GM12872 (cell line): ENCODE measurements around the gene KRT1.

Experiments used
- CTCF ChIP-seq: IDR thresholded peaks from 3 replicates; pipeline ENCODE4 v1.5.1; 2011; ENCODE audit warnings: low read depth, mild to moderate bottlenecking, low read length, moderate library complexity; ENCODE audit not compliant: insufficient read depth

KRT1 gene

DNA sequence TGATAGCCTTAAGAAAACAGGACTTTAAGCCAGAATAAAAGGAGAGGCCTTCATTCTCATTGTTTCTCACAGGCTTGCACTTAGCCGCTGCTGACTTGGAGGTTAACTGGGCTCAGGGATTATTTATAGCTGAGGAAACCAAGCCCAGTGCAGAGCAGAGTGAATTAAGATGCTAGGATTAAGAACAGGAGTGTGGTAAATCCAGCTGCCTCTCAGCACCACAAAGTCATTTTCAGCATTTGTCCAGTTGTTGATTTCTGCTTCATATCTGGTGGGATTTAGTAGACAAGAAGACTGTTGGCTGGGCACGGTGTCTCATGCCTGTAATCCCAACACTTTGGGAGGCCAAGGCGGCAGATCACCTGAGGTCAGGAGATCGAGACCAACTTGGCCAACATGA is 47.6 kb downstream of the KRT1 start:
- TF ChIP-seq CTCF = no peak

GRCh38 chr12:52631676-52632459 is 48.3 kb downstream of the KRT1 start:
- no peak for TF ChIP-seq CTCF

- no peak for TF ChIP-seq CTCF
These were observed 48.9 kb downstream of the KRT1 start for GRCh38 chr12:52631264-52631663.

DNA sequence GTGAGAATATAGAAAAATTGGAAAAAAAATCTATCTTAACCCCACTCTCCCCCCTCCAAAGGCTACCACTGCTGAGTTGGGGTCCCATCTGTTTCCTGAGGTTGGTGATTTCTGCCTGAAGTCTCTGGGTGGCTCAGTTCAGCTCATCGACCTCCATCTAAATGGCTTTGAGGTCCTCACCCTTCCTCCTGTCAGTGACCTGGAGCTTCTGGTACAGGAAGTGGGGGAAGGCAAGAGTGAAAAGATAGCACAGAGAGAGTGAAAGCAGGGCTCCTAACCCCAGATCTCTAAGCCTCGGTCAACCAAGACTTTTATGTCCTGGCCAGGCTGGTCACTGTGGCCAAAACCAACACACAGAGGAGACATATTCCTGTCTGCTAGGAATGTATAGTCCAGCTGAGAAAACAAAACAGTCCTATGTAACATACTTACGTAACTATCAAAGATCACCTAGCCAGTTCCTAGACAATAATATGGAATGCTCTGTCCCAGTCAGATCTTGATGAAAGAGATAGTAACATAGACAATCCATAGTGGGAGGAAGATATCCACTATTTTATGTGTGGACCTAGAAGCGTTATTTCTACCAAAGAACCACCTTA is 49.5 kb downstream of the KRT1 start:
- no peak for TF ChIP-seq CTCF

GRCh38 chr12:52630008-52630500 is 50.2 kb downstream of the KRT1 start:
- no peak for TF ChIP-seq CTCF

- TF ChIP-seq CTCF = no peak
These were observed 50.8 kb downstream of the KRT1 start for GRCh38 chr12:52629281-52630007.

DNA sequence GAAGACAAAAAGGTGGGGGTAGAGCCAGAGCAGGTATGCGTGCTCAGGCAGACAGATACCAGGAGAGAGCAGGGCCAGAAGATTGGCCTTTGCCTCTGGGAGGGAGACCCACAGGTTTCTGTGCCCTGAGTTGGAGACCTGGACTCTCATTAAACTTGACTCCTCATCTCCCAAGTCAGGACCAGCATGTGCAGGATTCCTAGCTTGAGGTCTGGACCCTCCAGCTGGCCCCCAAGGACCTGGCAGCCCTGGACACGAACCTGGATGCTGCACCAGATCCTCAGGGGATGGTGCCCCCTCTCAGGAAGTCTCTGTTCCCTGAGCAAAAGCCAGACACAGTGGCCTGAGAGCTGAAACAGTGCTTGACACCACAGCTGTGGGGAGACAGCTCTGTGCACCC is 51.4 kb downstream of the KRT1 start:
- no peak for TF ChIP-seq CTCF
